Measurements from ENCODE around the gene SLC25A33.
A peak's percentile ranks its signal among the peaks of the same experiment; 100 is the strongest.
"Not testable (repeated sequence)": the region's sequence is repeated elsewhere in the genome, so short reads cannot be mapped to it uniquely, and the experiment has no call there.

Gene SLC25A33

DNA sequence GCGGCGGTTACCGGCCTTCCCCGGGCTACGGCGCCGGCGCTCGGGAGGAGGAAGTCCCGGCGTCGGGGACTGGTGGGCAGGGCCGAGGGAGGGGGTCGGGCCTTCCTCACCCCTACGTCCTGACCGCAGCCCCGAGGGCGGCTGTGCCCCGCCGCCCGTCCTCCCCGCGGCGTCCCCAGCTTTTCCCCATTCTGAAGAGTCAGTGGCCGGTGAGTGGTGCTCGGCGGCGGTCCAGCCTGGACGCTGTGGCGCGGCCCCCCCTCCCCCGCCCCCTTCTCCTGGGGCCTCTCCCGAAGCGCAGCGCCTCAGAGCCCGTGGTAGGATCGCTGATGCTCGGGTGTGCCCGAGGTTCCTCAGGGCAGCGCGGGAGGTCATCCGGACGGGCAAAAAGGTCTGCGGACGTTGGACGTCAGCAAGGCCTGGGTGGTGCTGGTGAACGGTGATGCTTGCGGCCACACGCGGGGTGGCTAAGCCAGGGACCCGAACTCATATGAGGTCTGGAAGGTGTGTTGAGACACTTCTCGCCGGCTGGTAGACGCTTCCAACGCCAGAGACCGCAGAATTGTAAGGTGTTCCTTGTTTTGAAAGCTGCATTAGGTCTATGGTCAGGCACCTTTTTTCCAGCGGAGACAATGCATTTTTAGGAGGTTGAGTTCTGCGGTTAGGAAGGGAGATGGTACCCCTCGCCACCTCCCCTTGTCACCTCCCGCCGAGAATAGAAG is 725 bp downstream of the SLC25A33 start:
- no peak for DNase-seq

DNA sequence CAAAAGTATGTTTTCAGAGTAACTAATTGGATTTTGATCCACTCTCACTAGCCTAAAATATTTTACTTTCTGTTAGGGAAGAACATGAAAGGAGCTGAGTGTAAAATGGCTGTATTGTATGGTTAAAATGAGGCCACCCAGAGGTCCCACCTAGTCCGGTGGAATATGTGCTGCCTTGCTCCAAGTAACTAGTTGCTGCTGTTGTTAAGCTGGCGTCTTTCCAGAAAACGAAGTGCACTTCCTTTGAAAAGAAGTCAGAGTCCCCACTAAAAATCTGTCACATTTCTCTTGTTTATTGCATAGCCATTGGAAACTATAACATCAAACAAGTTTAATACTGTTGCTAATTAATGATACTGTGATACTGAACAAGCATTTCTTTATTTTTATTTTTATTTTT is 3.2 kb downstream of the SLC25A33 start:
- no peak for DNase-seq

DNA sequence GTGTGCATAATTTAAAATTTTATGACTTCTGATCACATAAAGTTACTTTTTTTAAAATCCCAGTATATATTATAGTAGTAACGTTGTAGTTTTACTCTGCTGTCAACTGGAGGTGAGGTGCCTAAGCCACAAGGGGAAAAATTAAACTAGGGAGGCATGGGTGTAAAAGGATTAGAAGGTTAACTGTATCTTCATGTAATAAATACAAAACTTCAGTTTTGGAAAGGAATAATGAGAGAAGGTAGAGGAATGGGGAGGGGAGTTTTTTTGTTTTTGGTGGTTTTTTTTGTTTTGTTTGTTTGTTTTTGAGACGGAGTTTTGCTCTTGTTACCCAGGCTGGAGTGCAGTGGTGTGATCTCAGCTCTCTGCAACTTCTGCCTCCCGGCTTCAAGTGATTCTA is 5.7 kb downstream of the SLC25A33 start:
- no peak for DNase-seq

DNA sequence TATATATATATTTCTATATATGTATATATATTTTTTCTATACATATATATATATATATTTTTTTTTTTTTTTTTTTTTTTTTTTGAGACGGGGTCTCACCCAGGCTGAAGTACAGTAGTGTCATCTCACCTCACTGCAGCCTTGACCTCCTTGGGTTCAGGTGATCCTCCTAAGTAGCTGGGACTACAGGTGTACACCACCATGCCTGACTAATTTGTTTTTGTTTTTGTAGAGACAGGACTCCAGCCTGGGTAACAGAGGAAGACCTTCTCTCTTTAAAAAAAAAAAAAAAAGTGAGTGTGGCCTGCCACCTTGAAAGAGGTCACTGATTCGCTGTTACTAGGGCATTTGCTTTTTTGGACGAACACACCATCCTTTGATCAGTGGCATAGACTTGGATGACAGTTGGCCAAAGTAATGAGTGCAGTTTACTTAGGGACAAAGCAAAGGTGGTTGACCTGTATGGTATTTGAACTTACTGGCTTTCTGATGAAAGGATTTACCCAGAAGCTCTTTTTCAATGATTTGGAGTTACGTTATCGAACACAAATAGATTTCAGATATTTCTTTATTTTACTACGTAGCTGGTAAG is 10.8 kb downstream of the SLC25A33 start:
- DNase-seq = no peak

DNA sequence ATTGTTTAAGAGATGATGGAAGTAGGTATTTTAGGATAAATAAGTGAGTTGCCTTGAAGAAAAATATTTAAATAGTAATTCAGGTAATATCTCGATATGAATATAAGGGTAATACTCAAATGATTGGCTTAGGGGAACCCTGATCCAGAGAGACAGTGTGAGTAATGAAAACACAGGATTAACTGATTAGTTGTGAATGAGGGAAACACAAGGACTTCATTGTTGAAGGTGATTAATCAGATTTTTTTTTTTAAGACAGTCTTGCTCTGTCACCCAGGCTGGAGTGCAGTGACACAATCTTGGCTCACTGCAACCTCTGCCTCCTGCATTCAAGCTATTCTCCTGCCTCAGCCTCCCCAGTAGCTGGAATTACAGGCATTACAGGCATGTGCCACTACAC is 12.7 kb downstream of the SLC25A33 start:
- no peak for DNase-seq

DNA sequence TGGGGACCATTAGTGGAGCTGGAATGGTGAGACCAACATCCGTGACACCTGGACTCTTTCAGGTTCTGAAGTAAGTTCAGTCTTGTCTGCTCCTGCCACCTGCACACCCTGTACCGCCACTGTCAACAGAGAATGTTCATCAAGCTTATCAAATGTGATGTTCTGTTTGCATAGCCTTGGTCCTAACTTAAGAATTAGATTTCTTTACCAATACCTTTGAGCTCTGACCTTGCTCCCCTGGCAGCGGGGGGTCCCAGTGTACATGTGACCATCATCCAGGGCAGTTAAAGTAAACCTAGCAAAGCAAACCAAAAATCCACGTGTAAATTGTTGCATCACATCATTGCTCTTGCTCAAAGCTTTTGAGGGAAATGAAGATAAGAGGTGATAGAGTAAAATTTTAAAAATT is 14.5 kb downstream of the SLC25A33 start:
- DNase-seq = no peak

DNA sequence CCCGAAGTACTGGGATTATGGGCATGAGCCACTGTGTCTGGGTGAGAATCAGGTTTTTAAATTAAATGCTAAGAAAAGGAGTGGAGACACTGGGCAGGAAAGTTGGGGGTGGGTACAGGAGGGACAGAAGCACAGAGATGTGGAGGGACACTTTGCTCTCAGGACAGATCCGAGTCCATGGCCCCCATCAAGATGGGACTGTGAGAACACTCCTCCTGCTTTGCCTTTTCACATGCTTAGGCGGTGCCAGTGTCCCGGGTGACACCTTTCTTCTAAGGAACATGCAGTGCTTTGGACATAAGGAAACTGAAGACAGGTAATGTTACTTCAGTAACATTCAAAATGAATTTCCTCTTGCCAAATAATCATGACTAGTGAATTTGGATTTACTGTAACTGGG is 16.7 kb downstream of the SLC25A33 start:
- DNase-seq = no peak

DNA sequence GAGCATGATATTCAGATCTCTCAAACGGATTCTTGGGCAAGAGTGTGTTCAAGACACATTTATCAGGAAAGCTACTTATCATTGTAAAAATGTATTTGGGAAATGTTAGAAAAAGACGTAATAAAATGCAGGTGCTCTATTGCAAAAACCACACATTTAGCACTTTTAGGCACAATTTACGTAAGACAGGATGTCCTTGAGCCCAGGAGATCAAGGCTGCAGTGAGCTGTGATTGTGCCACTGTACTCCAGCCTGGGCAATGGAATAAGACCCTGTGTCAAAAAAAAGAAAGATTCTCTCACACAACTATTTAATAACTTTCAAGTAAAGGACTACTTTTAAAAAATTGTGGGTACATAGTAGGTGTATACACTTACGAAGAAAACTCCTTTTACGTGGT is 18.4 kb downstream of the SLC25A33 start:
- no peak for DNase-seq

DNA sequence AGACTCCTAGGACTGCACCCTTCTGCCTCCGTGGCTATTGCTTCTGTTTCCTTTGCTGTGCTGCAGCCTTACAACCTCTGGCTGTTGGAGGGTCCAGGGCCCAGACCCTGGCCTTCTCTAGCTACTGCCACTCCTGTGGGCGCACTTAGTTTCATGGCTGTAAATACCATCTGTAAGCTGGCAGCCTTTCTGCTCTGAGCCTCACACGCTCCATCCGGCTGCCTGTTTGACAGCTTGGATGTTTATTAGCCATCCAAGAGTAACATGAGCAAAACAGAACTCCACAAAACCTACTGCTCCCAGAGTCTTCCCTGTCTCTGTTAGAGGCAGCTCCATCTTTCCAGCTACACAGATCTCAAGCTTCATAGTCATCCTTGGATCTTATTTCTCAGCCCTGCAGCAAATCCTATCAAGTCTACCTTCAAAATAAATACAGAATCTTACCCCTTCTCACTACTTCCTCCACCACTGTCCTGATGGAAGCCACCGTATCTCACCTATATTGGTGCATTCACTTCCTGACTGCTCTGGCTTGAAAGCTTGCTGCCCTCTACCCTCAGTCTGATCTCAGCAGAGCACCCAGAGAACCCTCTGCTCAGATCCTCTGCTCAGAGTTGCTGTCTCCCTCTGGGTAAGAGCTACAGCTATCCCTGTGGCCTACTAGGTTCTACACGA is 19.1 kb downstream of the SLC25A33 start:
- no peak for DNase-seq

DNA sequence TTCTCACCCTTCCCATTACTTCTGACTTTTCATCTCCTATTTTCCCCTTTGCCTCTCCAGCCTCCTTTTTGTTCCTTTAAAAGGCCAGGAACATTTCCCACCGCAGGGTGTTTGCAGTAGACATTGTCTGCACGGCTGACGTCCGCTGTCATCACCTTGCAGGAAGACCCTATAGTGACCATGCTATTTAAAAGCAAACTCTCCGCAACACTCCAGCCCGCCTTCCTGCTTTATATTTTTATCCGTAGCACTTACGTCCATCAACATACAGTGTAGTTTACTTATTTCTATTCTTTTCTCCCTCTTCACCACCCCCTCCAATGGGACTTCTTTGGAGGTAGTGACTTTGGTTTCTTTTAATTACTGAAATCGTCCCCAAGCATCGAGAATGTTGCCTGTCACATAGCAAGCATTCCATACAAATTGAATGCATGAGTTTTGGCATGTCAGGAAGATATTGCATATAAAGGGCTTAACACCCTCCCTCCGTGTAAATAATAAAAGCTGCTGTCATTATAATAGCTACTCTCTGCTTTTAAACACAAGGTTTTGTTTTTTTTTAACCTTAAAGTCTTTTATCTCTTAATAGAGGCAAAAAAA is 19.8 kb downstream of the SLC25A33 start:
- no peak for DNase-seq

DNA sequence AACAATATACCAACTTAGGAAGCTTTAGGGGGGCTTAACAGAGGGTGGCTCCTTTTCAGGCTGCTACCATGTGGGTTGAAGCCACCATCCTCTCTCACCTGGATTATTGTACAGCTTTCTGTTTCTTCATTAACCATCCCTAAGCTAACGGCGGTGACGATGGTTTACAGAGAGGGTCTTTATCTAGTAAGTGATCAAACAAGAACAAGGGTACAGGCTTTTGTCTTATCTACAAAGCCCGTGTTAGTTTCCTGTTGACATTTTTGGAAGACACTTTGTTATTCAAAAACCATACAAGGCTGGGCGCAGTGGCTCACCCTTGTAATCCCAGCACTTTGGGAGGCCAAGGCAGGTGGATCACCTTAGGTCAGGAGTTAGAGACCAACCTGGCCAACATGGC is 20.4 kb downstream of the SLC25A33 start:
- DNase-seq = no peak

DNA sequence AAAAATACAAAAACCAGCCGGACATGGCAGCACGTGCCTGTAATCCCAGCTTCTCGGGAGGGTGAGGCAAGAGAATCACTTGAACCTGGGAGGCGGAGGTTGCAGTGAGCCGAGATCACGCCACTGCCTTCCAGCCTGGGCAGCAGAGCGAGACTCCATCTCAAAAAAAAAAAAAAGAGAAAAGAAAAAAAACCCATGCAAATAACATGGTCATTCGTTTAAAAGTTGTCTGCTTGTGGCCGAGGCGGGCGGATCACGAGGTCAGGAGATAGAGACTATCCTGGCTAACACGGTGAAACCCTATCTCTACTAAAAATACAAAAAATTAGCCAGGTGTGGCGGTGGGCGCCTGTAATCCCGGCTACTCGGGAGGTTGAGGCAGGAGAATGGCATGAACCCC is 20.8 kb downstream of the SLC25A33 start:
- not testable (repeated sequence) for DNase-seq

DNA sequence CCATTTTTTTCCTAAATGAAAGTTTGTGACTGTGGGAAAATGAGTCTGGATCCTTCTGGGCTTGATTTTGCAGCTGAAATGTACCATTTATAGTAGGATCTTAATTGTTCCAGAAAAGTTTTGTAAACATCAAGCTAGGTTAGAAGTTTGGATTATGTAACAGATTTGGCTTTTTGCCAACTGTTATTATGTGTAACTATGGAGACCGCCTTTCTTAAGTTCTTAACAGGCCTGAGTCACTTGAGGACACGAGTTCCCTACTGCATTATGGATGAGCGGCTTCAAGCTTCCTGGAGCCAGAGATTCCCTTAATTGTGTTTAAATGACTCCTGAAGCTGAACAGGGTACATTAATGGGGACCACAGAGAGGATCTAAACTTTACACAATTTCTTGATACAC is 22.2 kb downstream of the SLC25A33 start:
- DNase-seq = no peak

DNA sequence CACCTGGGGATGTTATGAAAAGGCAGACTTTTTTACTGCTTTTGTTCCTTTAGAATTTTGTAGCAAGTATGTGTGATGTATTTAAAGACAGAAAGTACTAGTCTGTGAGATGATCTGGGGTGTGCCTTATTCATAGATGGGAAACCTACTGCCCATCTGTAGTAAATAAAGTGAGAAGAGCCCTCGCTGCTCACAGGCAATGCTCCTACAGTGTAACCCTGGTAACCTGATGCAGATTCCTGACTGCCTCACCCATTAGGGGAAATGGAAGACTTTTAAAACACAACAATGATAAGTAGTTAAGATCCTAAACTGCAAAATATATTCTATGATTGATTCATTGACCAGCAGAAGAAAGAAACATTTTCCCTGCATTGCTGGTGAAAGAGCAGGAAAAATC is 30.0 kb downstream of the SLC25A33 start:
- DNase-seq = no peak

DNA sequence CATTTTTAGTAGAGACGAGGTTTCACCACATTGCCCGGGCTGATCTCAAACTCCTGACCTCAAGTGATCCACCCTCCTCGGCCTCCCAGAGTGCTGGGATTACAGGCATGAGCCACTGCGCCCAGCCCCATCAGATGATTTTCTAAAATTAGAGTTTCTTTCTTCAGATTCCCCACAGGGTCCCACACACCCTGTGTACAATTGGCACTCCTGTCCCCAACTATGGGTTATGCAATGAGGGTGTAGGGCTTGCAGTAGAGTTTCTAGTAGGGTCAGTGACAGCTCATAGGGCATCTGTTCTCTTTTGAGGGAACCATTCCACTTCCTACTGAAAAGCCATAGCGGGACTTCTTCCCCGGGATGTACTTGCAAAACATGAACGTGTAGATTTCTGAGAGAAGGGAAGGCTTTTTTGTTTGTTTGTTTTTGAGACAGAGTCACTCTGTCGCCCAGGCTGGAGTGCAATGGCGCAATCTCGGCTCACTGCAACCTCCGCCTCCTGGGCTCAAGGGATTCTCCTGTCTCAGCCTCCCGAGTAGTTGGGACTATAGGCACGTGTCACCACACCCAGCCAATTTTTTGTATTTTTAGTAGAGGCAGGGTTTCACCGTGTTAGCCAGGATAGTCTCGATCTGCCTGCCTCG is 31.7 kb downstream of the SLC25A33 start:
- DNase-seq = not testable (repeated sequence)

DNA sequence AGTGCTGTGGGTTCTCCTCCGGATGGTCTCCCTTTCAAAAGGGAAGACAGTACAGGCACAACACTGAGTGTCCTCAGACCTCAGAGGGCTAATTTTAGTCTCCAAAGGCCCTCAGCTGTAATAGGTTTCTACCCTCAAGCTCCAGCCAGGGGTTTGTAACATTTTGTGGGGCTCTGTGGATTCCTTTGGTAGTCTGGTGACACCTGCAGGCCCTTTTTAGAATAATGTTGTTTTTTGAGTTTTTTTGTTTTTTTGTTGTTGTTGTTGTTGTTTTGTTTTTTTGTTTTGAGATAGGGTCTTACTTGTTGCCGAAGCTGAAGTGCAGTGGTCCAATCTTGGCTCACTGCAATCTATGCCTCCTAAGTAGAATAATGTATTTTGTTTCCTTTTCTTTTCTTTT is 34.5 kb downstream of the SLC25A33 start:
- no peak for DNase-seq

DNA sequence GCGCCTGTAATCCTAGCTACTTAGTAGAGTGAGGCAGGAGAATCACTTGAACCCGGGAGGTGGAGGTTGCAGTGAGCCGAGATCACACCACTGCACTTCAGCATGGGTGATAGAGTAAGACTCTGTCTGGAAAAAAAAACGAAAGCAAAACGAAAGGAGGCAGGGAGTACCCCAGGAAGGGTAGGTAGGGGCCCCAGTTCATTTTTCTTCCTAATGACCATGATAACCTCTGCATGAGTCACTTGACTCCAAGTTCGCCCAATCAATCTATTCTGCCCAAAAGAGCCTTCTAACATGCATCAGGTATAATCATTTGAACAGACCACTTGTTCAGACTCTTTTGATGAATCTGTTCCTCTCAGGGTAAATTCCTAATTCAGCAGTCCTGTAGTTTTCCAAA is 36.2 kb downstream of the SLC25A33 start:
- DNase-seq = no peak

DNA sequence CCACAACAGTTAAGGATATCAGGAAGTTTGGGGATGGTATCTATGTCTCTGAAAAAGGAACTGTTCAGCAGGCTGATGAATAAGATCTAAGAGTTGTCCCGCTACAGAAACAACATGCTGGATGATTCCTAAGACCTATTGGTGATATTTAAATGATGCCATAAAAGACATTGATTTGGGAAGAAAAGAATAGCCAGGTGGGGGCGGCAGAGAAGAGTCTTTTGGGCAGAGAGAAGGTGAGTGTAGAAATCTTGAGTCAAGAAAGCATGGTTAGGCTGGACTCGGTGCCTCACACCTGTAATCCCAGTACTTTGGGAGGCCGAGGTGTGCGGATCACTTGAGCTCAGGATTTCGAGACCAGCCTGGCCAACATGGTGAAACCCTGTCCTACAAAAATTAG is 37.6 kb downstream of the SLC25A33 start:
- no peak for DNase-seq

DNA sequence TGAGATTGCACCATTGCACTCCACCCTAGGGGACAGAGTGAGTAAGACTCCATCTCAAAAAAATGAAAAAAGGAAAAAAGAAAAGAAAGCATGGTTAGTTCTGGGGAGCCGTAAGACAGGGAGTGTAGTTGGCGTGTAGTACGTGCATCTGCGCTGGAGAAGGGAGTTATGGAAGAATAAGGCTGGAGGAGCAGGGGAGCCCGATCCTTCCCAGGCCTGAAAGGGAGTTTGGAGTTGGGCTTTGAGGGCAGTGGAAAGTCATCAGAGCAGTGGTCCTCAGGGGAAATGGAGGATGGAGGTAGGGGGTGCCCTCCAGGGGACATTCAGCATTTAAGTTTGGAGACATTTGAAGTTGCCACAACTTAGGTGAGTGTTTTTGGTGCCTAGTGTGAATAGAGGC is 38.2 kb downstream of the SLC25A33 start:
- no peak for DNase-seq

DNA sequence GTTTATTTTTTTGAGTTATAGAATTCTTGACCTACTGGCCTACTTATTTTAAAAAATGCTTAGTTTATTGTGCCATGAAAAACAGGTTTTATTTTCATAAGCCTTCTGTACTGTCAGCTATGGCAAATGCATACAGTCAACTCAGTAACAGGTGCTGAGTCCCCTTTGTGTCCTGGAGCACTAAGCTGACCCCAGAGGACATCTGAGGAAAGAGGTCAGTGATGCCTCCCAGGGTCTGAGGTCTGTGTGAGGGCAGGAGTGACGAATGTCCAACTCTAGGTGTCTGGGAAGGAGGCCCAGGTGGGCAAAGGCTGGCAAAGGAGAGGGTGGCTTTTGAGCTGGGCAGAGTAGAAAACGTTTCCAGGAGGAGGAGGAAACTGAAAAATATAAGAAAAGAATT is 41.7 kb downstream of the SLC25A33 start:
- DNase-seq = no peak

DNA sequence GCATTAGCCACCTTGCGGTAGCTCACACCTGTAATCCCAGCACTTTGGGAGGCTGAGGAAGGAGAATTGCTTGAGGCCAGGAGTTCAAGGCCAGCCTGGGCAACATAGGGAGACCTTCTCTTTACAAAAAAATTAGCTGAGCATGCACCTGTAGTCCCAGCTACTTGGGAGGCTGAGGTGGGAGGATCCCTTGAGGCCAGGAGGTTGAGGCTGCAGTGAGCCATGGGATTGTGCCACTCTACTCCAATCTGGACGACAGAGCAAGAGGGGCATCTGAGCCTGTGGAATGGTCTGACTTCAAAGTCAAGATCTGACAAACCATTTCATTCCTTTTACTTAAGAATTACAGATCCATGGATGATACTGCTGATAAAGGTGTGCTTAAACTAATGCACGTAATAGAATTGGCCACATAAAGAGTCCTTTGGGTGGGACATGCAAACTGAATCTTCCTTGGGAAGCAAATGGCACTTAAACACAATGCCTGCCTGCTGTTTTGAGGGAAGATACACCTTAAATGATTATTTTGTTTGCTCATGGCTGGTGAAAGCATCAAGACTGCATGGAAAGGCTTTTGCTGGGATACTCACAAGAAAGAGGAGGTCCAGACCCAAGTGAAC is 47.0 kb downstream of the SLC25A33 start:
- DNase-seq = no peak

DNA sequence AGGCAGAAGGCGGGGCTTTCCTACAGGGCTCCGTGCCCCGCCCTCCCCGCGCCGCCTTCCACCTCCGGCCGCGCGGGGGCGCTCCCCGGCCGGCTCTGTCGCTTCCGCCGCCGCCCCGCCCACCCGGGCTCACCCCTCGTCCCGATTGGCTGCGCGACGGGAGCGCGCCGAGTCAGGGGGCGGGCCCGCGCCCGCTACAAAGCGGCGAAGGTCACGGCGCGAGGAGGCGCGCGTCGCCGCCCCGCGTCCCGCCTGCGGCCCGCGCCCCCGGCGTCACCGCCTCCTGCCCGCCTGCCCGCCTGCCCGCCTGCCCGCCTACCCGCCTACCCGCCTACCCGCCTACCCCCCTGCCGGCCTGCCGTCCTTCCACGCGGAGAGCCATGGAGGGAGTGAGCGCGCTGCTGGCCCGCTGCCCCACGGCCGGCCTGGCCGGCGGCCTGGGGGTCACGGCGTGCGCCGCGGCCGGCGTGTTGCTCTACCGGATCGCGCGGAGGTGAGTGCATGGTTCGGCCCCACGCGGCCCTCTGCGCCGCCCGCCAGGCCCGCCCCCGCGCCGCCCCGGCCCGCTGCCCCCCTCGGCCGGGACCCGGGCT is 49.4 kb downstream of the SLC25A33 start, which contains the start of gene TMEM201:
Gene TMEM201, plus strand, starts transcription at position 361 of the 593 bp plus-strand sequence. Its CDS starts 20 bp downstream, at position 381.
- DNase-seq = peak in 1 of 2 experiments; percentile 74

All from cerebellar nuclear complex (tissue), 1 donor.